ENCODE results near the gene GFY. TPM values are rescaled to one million over a fixed set of nuclear protein-coding genes. Genes with fewer than 3 reads are reported as not detected.
"Not testable (repeated sequence)": the region's sequence is repeated elsewhere in the genome, so short reads cannot be mapped to it uniquely, and the experiment has no call there.

GFY gene
- total RNA-seq, 1 donor from 2014 or later, result not detected

DNA sequence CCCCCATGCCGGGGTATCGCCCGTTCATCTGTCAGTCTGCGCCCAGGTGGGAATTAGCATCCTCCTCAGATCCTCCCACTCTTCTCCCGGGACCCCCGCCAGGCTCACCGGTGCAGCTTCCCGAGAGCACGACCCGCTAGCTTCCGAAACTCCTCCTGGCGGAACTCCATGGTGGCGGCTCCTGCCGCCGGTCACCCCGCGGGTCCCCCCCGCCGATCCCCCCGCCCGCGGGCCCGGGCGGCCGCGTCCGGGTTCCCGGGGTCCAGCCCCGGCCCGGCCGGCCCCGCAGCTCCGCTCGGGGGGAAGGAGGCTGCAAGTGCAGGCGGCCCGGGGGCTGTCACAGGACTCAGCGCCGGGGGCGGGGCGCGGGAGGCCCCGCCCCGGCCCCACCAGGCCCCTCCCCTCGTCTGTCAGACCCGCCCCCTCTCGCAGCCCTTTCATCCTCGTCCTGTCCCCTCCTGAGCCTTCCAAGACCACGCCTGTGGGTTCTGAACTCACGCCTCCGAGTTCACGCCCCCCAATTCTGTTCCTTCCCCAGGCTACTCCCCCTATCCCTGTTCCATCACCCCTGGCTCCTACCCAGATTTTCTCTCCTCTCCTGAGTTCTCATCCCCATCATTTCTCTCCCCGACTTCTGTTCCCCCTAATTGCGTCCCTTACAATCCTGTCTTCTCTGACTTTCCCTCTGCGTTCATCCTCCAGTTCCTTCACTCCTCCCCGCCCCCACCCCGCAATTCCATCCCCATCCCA is 16.2 kb downstream of the GFY start, which contains the start of gene SLC17A7:
TSS of gene SLC17A7 (minus strand) at position 318 of the 750 bp plus-strand sequence. CDS start at position 170, 148 bp downstream.
- DNase-seq (ENCODE audit: low spot score in 2 of 2), result peak in 1 of 2 donors; percentile 78
- Histone ChIP-seq H3K27ac (peak within 1 kb of the TSS; percentile 36 to 66), H3K4me3 (peak within 1 kb of the TSS; percentile 42 to 75), H3K36me3 (no peaks in the 10 kb centered on the region), H3K9me3 (no peaks in the 10 kb centered on the region), H3K4me1 (no peaks in the 10 kb centered on the region), H3K27me3 (peaks cover 17% of the 10 kb centered on the region)
- TF ChIP-seq, protein P1, sequence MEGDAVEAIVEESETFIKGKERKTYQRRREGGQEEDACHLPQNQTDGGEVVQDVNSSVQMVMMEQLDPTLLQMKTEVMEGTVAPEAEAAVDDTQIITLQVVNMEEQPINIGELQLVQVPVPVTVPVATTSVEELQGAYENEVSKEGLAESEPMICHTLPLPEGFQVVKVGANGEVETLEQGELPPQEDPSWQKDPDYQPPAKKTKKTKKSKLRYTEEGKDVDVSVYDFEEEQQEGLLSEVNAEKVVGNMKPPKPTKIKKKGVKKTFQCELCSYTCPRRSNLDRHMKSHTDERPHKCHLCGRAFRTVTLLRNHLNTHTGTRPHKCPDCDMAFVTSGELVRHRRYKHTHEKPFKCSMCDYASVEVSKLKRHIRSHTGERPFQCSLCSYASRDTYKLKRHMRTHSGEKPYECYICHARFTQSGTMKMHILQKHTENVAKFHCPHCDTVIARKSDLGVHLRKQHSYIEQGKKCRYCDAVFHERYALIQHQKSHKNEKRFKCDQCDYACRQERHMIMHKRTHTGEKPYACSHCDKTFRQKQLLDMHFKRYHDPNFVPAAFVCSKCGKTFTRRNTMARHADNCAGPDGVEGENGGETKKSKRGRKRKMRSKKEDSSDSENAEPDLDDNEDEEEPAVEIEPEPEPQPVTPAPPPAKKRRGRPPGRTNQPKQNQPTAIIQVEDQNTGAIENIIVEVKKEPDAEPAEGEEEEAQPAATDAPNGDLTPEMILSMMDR (IDR thresholded peaks at IDR 0.05), result no peak
- intact Hi-C loops (cut with DNase I), result no loop called here

- Histone ChIP-seq H3K4me1 (no peaks in the 10 kb centered on the region), H3K27me3 (peaks cover 14% of the 10 kb centered on the region), H3K4me3 (peak overlapping the region in 1 of 2 donors; percentile 75), H3K36me3 (peaks cover 0 to 3% of the 10 kb centered on the region in 2 donors), H3K27ac (peak overlapping the region in 1 of 2 donors; percentile 36), H3K9me3 (no peaks in the 10 kb centered on the region)
- intact Hi-C loops (cut with DNase I), result loop anchor here (2.0 kb wide), 1 partner anchor 215 kb away; no protein-coding TSS in a partner anchor
- TF ChIP-seq, protein P1 (IDR thresholded peaks at IDR 0.05), result no peak
- DNase-seq (ENCODE audit: low spot score in 2 of 2), result no peak
Observed at GRCh38 chr19:49441960-49442350, 16.8 kb downstream of the GFY start.

DNA sequence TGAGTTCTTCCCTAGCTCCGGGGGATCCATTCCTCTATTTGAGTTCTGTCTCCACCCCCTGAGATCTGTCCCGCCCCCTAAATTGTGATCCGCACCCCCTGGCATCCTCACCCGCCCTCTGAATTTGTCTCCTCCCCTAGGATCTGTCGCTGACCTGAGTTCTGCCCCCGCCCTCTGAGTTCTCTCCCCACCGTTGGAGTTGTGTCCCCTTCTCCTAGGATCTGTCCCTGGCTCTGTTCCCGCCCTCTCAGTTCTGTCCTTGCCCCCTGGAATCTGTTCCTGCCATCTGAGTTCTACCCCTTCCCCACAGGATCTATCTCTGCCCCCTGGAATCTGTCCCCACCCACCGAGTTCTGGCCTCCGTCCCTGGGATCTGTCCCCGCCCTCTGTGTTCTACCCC is 17.2 kb downstream of the GFY start:
- peaks cover 0 to 7% of the 10 kb centered on the region in 2 donors for H3K36me3 ChIP-seq
- peak overlapping the region; percentile 55 to 75 for H3K4me3 ChIP-seq
- DNase-seq (ENCODE audit: low spot score in 2 of 2), result no peak
- H3K27me3 ChIP-seq, result peaks cover 12% of the 10 kb centered on the region
- no peaks in the 10 kb centered on the region for H3K9me3 ChIP-seq
- peak overlapping the region; percentile 36 to 66 for H3K27ac ChIP-seq
- TF ChIP-seq, protein P1 (IDR thresholded peaks at IDR 0.05), result no peak
- H3K4me1 ChIP-seq, result no peaks in the 10 kb centered on the region
- intact Hi-C loops (cut with DNase I), result loop anchor here (2.0 kb wide), 1 partner anchor 216 kb away; no protein-coding TSS in a partner anchor

DNA sequence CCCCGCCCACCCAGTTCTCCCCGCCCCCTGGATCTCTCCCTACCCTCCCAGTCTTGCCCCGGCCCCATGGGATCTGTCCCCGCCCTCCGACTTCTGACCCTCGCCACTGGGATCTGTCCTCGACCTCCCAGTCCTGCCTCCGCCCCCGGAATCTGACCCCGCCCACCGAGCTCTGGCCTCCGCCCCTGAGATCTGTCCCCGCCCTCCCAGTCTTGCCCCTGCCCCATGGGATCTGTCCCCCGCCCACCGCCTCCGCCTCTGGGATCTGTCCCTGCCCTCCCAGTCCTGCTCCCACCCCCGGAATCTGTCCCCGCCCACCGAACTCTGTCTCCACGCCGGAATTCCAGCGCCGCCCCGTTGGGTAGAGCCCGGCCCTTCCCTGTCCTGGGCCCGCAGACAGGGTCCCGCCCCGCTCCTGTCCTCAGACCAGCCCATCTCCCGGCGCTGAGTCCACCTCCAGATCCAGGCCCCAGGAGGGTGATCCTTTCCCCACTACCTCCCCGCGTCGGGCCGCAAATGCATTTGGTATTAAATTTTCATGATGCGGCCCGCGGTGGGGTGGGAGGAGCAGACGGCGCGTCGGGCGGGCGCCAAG is 17.7 kb downstream of the GFY start:
- H3K27me3 ChIP-seq, result peaks cover 10% of the 10 kb centered on the region

DNA sequence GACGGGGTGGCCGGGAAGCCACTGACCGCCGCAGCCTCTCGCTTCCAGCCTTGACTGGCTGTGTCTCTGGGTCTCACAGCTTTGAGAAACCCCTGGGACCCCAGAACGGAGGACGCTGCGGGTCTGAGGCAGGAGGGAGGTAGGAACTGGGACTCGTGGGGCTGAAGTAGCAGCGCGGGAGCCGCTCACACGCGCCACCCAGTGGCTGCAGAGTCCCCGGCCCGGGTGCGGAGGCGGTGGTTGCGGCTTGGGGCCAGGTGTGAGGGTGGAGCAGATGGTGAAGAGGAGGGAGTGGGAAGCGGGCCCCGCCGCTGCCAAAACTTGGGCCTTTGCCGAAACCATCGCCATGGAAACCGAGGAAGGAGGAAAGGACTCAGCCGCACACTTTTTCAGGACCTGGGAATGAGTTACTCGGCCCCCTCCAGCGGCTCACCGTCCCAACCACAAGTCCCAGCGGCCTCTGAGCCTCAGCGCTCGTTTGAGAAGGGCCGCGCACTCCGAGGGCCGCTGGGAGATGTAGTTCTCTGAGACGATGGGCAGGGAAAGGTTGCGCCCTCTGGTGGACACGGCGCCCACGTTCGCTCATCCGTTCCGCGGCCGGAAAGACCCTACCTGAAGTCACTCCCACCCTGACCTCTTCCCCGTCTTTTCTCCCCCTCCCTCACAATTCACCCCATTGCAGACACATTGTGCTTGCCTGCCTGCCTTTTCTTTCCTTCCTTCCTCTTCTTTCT is 18.3 kb downstream of the GFY start:
- H3K9me3 ChIP-seq, result no peaks in the 10 kb centered on the region
- H3K4me1 ChIP-seq, result no peaks in the 10 kb centered on the region
- intact Hi-C loops (cut with DNase I), result loop anchor here (1.0 to 2.0 kb wide), 4 partner anchors 51 to 217 kb away; partner anchors contain the start of gene DKKL1
- peak; percentile 76 to 98 for DNase-seq (ENCODE audit: low spot score in 2 of 2)
- TF ChIP-seq, protein P1 (IDR thresholded peaks at IDR 0.05), result peak; percentile 77 to 90 (median 78)
- peaks cover 10% of the 10 kb centered on the region for H3K27me3 ChIP-seq
- H3K36me3 ChIP-seq, result peaks cover 0 to 8% of the 10 kb centered on the region in 2 donors
- H3K27ac ChIP-seq, result peak overlapping the region; percentile 62 to 66
- H3K4me3 ChIP-seq, result peak overlapping the region; percentile 55 to 75

More for the DNA sequence above, 17.7 kb downstream of the GFY start:
- Histone ChIP-seq H3K4me1 (no peaks in the 10 kb centered on the region), H3K27ac (peak overlapping the region; percentile 62 to 66), H3K9me3 (no peaks in the 10 kb centered on the region), H3K4me3 (peak overlapping the region; percentile 55 to 75), H3K36me3 (peaks cover 0 to 8% of the 10 kb centered on the region in 2 donors)
- intact Hi-C loops (cut with DNase I), result loop anchor here (1.0 to 2.0 kb wide), 4 partner anchors 51 to 216 kb away; partner anchors contain the start of gene DKKL1
- peak; percentile 70 to 96 for DNase-seq (ENCODE audit: low spot score in 2 of 2)
- TF ChIP-seq, protein P1 (IDR thresholded peaks at IDR 0.05), result no peak

GRCh38 chr19:49444100-49444700 is 19.0 kb downstream of the GFY start:
- H3K9me3 ChIP-seq; intact Hi-C loops (cut with DNase I); H3K4me1 ChIP-seq; DNase-seq (ENCODE audit: low spot score in 2 of 2); H3K27me3 ChIP-seq: not testable (repeated sequence)
- H3K36me3 ChIP-seq, result peaks cover 5 to 14% of the 10 kb centered on the region in 2 donors
- peak overlapping the region in 1 of 2 donors; percentile 75 for H3K4me3 ChIP-seq
- H3K27ac ChIP-seq, result peak overlapping the region in 1 of 2 donors; percentile 66
